HG02973 (cell line): ENCODE measurements around the gene ALPI.

Source experiments
- ATAC-seq: cut with Tn5 transposase; IDR thresholded peaks from one replicate; pipeline ENCODE4 v1.9.1; 2021; ENCODE audit warnings: moderate library complexity; ENCODE audit not compliant: unreplicated experiment

Gene ALPI

DNA sequence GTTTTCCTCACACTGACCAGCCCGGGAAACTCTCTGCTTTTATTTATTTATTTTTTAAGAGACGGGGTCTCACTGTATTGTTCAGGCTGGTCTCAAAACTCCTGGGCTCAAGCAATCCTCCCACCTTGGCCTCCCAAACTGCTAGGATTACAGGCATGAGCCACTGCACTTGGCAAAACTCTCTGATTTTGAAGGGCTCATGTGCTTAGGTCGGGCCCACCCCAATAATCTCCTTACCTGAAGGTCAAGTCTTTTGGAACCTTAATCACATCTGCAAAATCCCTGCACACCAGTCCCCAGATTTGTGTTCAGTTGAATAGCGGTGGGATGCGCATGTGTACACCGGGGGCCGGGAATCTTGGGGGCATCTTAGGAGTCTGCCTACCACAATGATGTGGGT lies 39.3 kb downstream of the ALPI start:
- ATAC-seq = no peak

DNA sequence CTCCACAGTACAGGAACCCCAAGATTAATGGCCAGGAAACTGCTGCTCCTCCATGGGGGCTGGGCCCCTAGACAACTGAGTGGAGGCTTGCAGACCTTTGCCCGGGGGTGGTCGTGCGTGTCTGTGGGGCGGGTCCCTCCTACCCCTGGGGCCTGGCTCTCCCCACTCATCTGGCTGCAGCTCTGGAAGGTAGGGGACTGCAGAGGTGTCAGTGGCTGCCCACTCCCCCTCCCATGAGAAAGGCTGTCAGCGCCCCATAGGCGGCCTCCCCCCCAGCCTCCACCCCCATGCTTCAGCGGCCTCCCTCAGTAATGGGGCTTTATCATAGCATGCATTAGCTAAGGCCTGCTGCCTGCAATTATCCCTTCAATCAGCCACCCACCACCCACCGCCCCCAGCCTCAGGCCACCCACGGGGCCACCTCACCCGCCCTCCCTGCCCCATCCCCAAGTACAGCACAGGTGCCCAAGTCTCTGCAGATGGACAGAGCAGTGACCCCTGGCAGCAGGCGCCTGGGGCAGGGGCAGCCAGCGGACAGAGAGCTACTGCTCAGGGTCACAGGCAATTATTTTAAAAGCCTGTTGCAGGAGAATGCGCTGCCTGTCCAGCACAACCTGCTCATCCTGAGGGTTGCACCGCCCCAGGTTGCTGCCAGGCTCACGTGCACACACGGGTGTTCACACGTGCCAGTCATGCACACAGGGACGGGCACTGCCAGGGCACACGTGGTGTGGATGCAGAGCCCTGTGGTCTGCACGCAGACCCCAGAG lies 40.7 kb downstream of the ALPI start:
- ATAC-seq = no peak

DNA sequence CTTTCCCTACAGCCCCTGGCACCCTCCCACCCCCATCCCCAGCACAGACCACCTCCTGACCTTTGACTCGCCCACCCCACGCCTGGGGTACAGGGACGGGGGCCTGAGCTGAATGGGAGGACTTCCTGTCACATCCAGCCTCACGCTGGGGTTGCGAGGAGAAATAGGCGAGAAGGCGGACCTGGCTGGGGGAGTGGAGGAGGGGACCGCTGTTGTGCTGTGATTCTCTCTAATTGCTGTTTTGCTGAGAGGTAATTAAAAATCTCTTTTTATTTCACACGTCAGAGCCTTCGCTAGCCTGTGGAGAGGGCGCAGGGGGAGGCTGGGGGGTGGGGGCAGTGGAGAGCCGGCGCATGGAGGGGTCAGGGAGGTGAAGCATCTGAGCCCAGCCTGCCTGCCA lies 41.4 kb downstream of the ALPI start:
- ATAC-seq = no peak

DNA sequence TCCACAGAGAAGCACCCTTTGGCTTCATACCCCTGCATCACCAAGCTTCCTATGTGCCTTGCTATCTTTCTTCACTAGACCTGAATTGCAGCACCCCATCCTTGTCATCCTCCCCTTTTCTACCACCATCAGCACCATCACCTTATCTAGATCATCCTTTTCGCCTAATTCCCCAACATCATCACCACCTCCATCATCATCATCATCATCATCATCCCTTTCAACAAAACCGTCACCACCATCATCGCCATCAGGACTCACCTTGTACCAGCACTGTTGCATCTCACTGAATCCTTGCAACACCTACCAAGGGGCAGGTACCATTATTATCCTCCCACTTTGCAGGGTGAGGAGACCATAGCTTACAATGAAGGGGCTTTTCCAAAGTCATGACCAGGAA lies 42.5 kb downstream of the ALPI start:
- no peak for ATAC-seq

DNA sequence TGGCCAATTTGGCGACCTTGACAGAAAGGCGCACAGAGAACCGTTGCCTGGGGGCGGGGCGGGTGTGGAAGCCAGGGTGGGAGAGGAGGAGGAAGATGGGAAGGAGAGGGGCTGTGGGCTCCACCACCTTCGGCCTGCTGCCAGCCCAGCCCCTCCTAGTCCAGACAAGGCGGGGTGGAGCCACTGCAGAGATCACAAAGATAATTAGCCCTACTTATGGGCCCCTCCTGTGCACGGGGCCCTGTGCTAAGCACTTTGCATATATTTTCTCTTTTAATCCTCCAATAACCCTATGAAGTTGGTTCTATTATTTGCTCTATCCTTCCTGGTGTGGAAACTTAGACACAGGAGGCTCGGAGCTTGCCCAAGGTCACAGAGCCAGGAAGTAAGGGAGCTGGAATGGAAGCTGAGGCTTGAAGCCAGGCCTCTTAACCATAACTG lies 45.4 kb downstream of the ALPI start:
- no peak for ATAC-seq

DNA sequence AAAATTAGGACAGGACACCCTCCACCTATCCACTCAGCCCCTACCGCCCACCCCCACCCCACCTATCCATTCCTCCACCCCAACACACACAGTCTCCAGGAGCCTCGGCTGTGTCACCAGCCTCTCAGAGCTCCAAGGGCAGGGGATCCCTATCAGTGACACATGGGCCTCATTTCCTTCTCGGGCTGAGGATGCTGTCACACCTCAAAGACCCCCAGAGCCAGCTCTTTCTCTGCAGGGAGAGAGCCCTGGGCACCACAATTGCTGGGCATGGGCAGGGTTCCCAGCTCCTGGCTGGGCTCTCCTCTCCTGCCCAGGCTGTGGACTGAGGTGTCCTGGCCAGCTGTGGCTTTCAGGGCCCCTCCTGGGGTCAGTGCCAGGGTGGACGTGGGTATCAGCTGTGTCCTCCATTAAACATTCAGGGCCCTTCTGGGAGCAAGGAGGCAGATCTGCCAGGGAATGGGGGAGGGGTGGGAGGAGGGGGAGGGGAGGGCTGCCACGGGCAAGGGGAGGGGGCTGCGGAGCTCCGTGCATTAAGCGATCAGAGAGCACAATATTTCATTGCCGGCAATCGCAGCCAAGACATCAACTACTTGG lies 45.9 kb downstream of the ALPI start:
- ATAC-seq = no peak

DNA sequence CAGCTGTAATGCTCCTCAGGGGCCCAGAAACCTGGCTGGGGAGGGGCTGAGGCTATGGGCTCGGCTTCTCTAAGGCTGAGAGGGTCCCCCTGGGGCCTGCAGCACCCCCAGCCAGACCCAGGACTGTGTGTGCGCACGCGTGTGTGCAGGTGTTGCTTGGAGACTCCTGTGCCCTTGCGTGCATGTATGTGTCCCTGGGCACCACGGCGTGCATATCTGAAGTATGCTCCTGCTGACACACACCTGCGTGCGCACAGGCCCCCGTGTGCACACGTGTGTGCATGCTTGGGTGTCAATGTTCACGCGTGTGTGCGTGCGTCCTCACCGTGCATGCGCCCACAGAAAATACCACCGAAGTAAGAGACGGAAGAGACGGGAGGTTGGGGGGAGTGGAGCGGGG lies 46.6 kb downstream of the ALPI start:
- no peak for ATAC-seq

DNA sequence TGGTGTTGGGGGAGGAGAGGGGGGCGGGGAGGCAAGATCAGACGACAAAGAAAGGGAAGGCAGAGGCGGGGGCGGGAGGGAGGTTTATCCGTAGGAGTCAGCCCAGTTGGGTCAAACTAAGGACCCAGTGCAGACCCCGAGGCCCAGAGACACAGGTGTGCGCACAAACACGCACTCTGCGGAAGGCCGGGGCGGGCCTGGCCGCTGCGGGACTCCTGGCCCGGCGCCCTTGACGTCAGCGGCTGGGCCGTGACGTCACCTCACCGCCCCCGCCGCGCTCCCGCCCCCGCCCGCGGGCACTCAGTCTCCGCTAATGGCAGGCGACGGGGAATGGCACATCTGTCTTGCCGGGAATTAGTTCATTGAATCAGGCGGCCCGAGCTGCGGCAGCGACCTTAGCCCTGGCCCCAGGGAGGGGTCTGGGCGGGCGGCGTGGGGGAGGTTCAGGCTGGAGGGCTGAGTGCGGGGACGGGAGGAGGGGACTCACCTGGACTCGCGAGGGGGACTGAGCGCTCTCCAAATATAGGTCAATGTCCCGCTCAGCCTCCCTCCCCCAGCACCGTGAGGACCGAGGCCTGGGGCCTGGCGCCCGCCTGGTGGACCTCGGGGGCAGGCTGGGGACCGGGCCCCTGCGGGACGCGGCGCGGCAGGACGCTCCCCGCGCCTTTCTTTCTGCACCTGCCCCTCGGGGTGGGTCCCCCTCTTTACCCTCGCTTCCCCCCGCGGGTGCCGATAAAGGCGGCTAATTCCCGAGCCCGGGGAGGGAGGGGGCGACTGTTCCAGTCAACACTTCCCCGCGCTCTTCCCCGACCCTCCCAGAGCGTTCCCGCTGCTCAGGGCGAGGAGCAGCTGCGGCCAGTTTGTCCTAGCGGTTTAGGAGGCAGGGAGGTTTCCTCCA lies 47.2 kb downstream of the ALPI start:
- no peak for ATAC-seq

DNA sequence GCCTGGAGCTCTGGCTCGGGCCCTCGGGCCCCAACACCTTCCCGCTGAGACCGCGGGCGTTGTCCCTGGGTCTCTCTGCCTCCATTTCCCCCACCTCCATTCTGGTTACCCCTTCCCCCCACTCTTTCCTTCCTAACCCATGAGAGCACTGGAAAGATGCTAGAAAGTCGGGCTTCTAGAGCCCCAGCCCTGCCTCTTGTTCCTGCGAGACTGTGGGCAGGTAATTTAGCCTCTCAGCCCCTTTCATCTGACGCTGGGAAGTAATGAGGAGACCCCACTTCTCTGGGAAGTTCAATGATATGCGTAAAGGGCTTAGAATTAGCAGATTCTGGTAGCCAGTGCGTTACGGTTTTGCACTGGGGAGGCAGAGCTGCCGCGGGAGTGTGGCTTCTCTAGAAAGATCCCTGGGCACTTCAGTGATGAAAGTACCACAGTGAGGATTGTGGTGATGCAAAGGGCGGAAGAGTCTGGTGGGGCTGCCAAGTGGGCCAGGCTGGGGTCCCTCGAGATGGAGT lies 47.9 kb downstream of the ALPI start:
- ATAC-seq = no peak

DNA sequence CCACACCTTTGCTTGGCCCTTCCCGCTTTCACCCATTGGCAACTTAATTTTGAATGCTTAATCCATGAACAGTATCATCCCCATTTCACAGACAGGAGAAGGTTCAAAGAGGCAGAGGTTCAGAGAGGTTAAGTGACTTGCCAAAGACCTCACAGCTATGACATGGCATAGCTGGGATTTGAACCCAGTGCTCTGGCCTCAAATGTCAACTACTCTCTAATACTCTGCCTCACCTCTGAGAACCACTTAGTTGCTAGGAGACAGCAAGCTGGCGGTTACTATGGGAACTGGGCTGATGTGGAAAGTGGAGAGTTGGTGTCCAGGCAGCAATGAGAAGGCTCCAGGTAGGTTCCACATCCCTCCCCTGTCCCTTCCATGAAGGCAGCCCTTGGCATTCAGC lies 48.5 kb downstream of the ALPI start:
- ATAC-seq = no peak

DNA sequence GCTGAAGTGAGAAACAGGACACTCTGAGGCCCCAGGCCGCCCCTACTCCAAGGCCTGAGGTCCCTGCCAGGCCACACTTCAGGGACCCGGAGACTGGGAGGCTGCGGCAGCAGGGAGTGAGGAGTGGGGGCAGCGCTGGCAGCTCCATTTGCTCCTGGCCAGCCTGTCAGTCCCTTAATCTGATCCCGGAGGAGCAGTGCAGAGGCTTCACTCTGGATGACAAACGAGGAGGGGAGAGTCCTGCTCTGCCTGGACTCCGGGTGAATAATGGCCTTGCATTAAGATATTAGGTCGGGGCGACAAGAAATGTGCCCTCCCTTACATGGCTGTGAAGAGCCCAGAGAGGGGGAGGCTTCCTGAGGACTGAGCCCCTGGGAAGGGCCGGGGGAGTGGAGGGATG lies 49.9 kb downstream of the ALPI start:
- no peak for ATAC-seq

DNA sequence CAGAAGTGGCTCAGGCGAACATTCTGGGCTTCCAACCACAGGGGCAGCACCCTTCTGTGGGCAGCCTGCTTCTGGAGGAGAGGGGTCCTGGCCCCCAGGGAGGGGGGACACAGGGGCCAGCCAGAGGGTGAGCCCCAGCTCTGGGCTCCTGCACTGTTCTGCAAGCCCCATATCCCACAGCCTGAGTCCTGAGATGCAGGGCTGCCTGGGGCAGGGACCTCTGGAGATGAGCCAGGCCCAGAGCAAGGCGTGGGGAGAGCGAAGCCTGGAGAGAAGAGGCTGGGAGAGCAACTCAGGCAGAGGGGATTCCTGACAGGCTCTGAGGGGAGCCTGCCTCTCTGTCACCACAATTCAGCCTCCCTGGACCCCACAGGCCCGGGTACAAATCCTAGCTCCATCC lies 50.8 kb downstream of the ALPI start:
- ATAC-seq = no peak

DNA sequence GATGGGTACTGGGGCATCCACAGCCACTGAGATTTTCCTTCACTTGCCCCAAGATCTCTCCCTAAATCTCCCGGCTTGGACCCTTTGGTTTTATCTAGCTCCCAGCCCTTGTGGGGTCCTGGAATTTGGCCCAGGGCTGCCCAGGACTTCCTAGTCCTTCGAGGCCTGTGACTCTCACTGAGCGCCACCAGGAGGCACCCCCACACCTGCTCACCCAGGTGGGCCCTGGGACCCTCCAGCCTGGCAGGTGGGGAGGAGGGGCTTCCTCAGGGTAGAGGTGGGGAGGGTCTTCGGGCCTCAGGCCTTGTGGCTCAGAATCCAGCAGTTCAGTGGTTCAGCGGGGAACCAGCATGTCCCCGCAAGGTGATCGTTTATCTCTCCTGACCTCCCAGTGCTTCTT lies 52.3 kb downstream of the ALPI start:
- ATAC-seq = no peak
